22Rv1 (cell line): ENCODE measurements around the gene OR5AN1.

Experiments used
- CTCF ChIP-seq: fragments of 450-650 bp; IDR thresholded peaks from 2 replicates; pipeline ENCODE4 v1.5.1; 2017; ENCODE audit warnings: mild to moderate bottlenecking
- ZFX ChIP-seq: fragments of 450-650 bp; IDR thresholded peaks from 2 replicates; pipeline ENCODE4 v1.6.1; 2017; ENCODE audit warnings: antibody characterized with exemption, borderline replicate concordance

- no peak for TF ChIP-seq CTCF
- no peak for TF ChIP-seq ZFX
These were observed 23.7 kb upstream of the OR5AN1 start for GRCh38 chr11:59335001-59335400.
